Activated CD8-positive, alpha-beta memory T cell treated with anti-CD3 and anti-CD28 coated beads, Interleukin-2, amount 10 ng/mL, durations not matched to agents 7 days and 5 days (primary cell): ENCODE results near the gene SFTPB. TPM values are rescaled to one million over a fixed set of nuclear protein-coding genes. Genes with fewer than 3 reads are reported as not detected.
A peak's percentile ranks its signal among the peaks of the same experiment; 100 is the strongest.
"Not testable (repeated sequence)": the region's sequence is repeated elsewhere in the genome, so short reads cannot be mapped to it uniquely, and the experiment has no call there.

Experiments used
- ATAC-seq: fragments of 150-1000 bp; cut with Tn5 transposase; one replicate; pipeline ENCODE4 v1.10.0; 2021; ENCODE audit warnings: moderate library complexity
- CTCF ChIA-PET: fragments of 350-600 bp; sonication (Branson Sonifier 250); formaldehyde crosslinking; loops from one replicate; lab custom pipeline; 2021; ENCODE audit warnings: antibody characterized with exemption; lab: Charles Lee
- DNase-seq: peaks from one replicate; pipeline ENCODE4 v3.0.0-alpha.2; 2020
- H3K27ac Mint-ChIP-seq: one replicate; pipeline ENCODE4 v1.8.0; 2021; ENCODE audit warnings: mild to moderate bottlenecking, mixed read lengths
- H3K27me3 Mint-ChIP-seq: one replicate; pipeline ENCODE4 v1.8.0; 2021; ENCODE audit warnings: mixed read lengths
- H3K36me3 Mint-ChIP-seq: one replicate; pipeline ENCODE4 v1.8.0; 2021; ENCODE audit warnings: mild to moderate bottlenecking, mixed read lengths
- H3K4me1 Mint-ChIP-seq: one replicate; pipeline ENCODE4 v1.8.0; 2021; ENCODE audit warnings: mixed read lengths
- H3K4me3 Mint-ChIP-seq: one replicate; pipeline ENCODE4 v1.8.0; 2021; ENCODE audit warnings: mild to moderate bottlenecking, moderate library complexity, mixed read lengths
- H3K9me3 Mint-ChIP-seq: one replicate; pipeline ENCODE4 v1.8.0; 2022; ENCODE audit warnings: low read depth, mixed read lengths
- total RNA-seq, 2 experiments: library from RNA; stranded (reverse); gene quantifications; one replicate each; pipeline ENCODE4 v1.2.3, GENCODE V29; 2021

Gene SFTPB
- total RNA-seq, 2 experiments from 2014 or later, result not detected

DNA sequence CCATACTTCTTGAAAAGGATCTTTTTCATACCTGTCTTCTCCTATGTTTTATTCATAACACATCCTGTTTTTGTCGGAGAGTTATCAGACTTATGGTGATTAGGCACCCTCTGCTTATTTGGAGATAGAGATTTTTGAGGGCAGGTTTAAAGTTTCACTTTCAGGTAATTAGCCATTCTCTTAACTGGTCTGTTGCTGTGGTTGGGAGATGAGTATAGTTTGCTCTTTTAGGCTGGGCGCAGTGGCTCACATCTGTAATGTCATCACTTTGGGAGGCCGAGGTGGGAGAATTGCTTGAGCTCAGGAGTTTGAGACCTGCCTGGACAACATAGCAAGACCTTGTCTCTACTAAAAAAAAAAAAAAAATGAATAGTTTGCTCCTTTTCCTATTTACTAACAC lies 25.3 kb downstream of the SFTPB start:
- CTCF ChIA-PET, result interaction anchor here (0.9 to 1.6 kb wide), 4 partner anchors 8 to 86 kb away, joined by 3 to 4 read pairs (median 3); no protein-coding TSS in a partner anchor
- no peaks in the 10 kb centered on the region for H3K27me3 Mint-ChIP-seq
- ATAC-seq, result peak; percentile 90
- H3K36me3 Mint-ChIP-seq, result peaks cover 64% of the 10 kb centered on the region
- peak; percentile 59 for DNase-seq
- H3K4me1 Mint-ChIP-seq, result peaks cover 23% of the 10 kb centered on the region
- no peaks in the 10 kb centered on the region for H3K9me3 Mint-ChIP-seq
- no peak overlapping the region for H3K4me3 Mint-ChIP-seq
- peak overlapping the region; percentile 82 for H3K27ac Mint-ChIP-seq

DNA sequence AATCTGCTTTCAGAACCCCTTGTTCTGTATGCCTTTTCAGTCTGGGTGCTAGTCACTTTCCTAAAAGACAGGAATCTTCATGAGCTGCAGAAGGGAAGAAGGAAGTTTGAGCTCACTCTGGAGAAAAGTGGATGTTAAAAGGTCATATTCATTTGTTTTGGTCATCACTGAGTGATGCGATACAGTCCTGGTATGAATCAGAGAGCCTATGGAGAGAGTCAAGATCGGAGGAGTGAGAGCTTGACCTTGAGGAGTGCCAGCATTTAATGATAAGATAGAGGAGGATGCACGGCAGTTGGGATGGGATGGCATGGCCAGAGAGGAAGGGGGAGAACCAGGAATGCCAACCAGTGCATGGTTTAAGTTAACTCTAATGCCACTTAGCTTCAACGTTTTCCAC lies 32.4 kb downstream of the SFTPB start:
- H3K4me1 Mint-ChIP-seq, result peaks cover 13% of the 10 kb centered on the region
- H3K27ac Mint-ChIP-seq, result no peak overlapping the region
- H3K9me3 Mint-ChIP-seq, result no peaks in the 10 kb centered on the region
- peaks cover 62% of the 10 kb centered on the region for H3K36me3 Mint-ChIP-seq
- ATAC-seq (no peak), DNase-seq (no peak)
- no peak overlapping the region for H3K4me3 Mint-ChIP-seq
- no peaks in the 10 kb centered on the region for H3K27me3 Mint-ChIP-seq
- CTCF ChIA-PET, result interaction anchor here (0.8 to 3.4 kb wide), 12 partner anchors 8 to 254 kb away, joined by 3 to 28 read pairs (median 4); no protein-coding TSS in a partner anchor

DNA sequence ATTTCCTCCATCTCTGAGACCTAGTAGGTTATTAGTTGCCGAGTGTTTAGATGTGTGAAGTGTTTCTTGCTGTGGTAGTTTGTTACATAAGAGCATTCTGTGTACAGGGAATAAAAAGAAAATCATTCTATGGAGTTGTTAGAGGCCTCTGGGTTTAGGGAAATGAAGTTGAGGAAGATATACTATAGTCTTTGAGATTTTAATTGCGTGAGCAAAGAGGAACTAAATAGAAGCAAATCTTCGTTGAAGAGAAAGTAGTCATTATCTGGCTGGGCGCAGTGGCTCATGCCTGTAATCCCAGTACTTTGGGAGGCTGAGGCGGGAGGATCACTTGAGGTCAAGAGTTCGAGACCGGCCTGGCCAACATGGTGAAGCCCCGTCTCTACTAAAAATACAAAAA lies 33.0 kb downstream of the SFTPB start:
- Mint-ChIP-seq H3K27me3 (no peaks in the 10 kb centered on the region), H3K4me3 (no peak overlapping the region), H3K27ac (no peak overlapping the region), H3K36me3 (peaks cover 65% of the 10 kb centered on the region), H3K4me1 (peaks cover 15% of the 10 kb centered on the region), H3K9me3 (no peaks in the 10 kb centered on the region)
- CTCF ChIA-PET, result interaction anchor here (0.6 to 1.7 kb wide), 7 partner anchors 8 to 357 kb away, joined by 3 to 5 read pairs (median 3); no protein-coding TSS in a partner anchor
- no peak for DNase-seq
- no peak for ATAC-seq

DNA sequence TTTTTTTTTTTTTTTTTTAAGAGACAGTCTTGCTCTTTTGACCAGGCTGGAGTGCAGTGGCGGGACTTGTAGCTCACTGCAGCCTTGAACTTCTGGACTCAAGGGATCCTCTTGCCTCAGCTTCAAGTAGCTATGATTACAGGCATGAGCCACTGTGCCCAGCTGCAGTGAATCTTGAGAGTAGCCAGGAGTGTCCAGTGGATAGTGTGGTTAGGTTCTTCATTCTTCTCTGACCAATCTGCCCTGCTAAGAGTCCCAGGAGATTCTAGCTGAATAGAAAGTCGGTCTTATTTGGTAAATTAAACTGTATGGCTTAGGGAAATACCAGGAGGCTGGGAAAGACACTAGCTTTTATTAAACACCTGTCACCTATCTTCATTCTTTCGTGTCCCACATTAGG lies 36.7 kb downstream of the SFTPB start:
- CTCF ChIA-PET, result interaction anchor here (0.9 kb wide), 1 partner anchor 29 kb away, joined by 3 read pairs; no protein-coding TSS in a partner anchor
- Mint-ChIP-seq H3K36me3 (peaks cover 55% of the 10 kb centered on the region), H3K9me3 (no peaks in the 10 kb centered on the region), H3K27ac (no peak overlapping the region), H3K4me3 (no peak overlapping the region), H3K27me3 (no peaks in the 10 kb centered on the region), H3K4me1 (peaks cover 24% of the 10 kb centered on the region)
- no peak for ATAC-seq
- DNase-seq, result no peak

DNA sequence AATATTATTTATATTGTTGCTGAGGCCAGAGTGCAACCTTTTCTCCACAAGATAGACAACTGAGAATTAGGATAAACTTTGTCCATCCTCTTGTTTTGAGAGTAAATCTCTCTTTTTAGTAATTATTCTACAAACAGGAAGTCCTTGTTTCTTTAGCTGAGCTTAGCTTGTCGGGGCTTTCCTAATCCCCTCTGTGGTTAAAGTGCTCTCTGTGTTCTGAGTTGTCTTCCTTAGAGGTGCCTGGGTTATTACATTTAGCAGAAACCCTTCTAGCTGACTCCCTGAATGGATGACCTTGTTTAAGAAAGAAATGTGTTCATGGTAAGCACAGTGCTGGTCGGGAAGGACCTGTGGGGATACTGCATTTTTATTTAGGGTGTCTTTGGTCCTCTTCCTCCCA lies 39.3 kb downstream of the SFTPB start:
- no peak for DNase-seq
- CTCF ChIA-PET, result interaction anchor here (1.5 to 3.0 kb wide), 2 partner anchors 8 to 101 kb away, joined by 4 to 25 read pairs; no protein-coding TSS in a partner anchor

DNA sequence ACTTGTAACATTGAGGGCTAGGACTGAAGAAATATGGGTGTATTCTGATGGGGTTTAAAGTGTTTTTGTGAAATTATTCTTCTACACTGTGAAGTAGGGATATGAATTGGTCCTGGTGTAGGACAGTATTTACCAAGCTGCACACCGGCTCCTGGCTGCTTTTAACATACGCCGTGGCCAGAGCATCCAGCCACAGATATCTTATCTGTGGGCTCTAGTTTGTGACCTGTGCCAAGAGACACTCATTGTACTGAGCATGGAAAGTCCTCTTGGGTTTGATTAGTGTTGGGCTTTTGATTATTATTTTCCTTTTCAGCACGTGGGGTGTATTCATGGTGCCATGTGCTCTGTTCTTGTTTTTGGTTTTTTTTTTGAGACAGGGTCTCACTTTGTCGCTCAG lies 44.0 kb downstream of the SFTPB start:
- Mint-ChIP-seq H3K9me3 (no peaks in the 10 kb centered on the region), H3K27me3 (no peaks in the 10 kb centered on the region), H3K36me3 (peaks cover 53% of the 10 kb centered on the region), H3K4me1 (peaks cover 23% of the 10 kb centered on the region), H3K27ac (no peak overlapping the region), H3K4me3 (no peak overlapping the region)
- CTCF ChIA-PET, result interaction anchor here (2.4 kb wide), 1 partner anchor 13 kb away, joined by 11 read pairs; no protein-coding TSS in a partner anchor
- DNase-seq (no peak), ATAC-seq (no peak)

More for the DNA sequence above, 39.3 kb downstream of the SFTPB start:
- H3K27me3 Mint-ChIP-seq, result no peaks in the 10 kb centered on the region
- peak; percentile 82 for ATAC-seq
- H3K36me3 Mint-ChIP-seq, result peaks cover 64% of the 10 kb centered on the region
- H3K27ac Mint-ChIP-seq, result peak overlapping the region; percentile 81
- no peaks in the 10 kb centered on the region for H3K9me3 Mint-ChIP-seq
- peaks cover 21% of the 10 kb centered on the region for H3K4me1 Mint-ChIP-seq
- H3K4me3 Mint-ChIP-seq, result no peak overlapping the region

DNA sequence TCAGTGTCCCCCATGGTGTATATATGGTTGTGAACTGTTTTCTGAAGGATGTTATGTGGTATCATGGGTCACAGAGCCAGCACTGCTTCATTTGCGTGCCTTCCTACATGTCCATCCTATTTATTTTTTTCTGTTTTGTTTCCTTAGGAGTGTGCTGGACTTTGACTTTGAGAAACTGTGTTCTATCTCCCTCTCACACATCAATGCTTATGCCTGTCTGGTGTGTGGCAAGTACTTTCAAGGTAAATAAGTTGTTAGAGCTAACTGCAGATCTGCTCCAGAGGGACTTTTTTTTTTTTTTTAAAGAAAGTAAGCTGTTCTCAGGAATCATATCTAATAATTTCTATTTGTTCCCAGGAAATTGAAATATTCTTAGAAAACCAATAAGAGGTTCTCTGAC lies 46.7 kb downstream of the SFTPB start:
- peaks cover 26% of the 10 kb centered on the region for H3K4me1 Mint-ChIP-seq
- peaks cover 52% of the 10 kb centered on the region for H3K36me3 Mint-ChIP-seq
- CTCF ChIA-PET, result interaction anchor here (0.5 to 4.8 kb wide), 3 partner anchors 13 to 58 kb away, joined by 3 to 30 read pairs (median 5); no protein-coding TSS in a partner anchor
- H3K27me3 Mint-ChIP-seq, result no peaks in the 10 kb centered on the region
- DNase-seq (no peak), ATAC-seq (no peak)
- H3K9me3 Mint-ChIP-seq, result no peaks in the 10 kb centered on the region
- no peak overlapping the region for H3K4me3 Mint-ChIP-seq
- H3K27ac Mint-ChIP-seq, result no peak overlapping the region

DNA sequence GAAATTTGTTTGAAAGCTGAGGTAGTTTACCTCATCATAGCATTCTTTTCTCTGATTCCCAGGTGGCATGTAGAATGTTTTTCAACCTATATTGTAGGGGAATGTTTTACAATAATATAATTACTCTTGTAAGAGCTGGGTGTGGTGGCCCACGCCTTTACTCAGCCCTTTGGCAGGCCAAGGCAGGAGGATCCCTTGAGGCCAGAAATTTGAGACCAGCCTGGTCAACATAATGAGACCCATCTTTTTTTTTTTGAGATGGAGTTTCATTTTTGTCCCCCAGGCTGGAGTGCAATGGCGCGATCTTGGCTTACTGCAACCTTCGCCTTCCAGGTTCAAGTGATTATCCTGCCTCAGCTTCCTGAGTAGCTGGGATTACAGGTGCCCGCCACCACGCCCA lies 48.4 kb downstream of the SFTPB start:
- DNase-seq (no peak), ATAC-seq (no peak)
- H3K9me3 Mint-ChIP-seq, result no peaks in the 10 kb centered on the region
- no peaks in the 10 kb centered on the region for H3K27me3 Mint-ChIP-seq
- H3K4me3 Mint-ChIP-seq, result no peak overlapping the region
- CTCF ChIA-PET, result interaction anchor here (4.8 kb wide), 1 partner anchor 18 kb away, joined by 30 read pairs; no protein-coding TSS in a partner anchor
- peak overlapping the region; percentile 59 for H3K27ac Mint-ChIP-seq
- H3K36me3 Mint-ChIP-seq, result peaks cover 36% of the 10 kb centered on the region
- H3K4me1 Mint-ChIP-seq, result peaks cover 36% of the 10 kb centered on the region

DNA sequence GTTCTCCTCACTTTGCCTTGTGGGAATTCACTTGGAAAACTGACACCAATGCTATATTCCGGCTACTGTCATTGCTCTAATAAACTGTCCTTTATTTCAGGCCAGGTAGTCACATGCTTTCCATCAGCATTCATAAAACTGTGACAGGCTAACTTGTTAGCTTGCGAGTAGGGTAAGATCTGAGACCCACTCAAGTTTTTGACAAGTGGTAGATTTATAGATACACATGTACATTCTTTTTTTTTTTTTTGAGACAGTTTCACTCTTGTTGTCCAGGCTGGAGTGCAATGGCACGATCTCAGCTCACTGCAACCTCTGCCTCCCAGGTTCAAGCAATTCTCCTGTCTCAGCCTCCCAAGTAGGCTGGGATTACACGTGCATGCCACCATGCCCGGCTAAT lies 50.3 kb downstream of the SFTPB start:
- not testable (repeated sequence) for DNase-seq, H3K27me3 Mint-ChIP-seq, H3K9me3 Mint-ChIP-seq, ATAC-seq
- peak overlapping the region; percentile 99 for H3K27ac Mint-ChIP-seq
- peaks cover 21% of the 10 kb centered on the region for H3K36me3 Mint-ChIP-seq
- H3K4me3 Mint-ChIP-seq, result peak overlapping the region; percentile 97
- CTCF ChIA-PET, result interaction anchor here (3.9 kb wide), 1 partner anchor 20 kb away, joined by 25 read pairs; no protein-coding TSS in a partner anchor
- H3K4me1 Mint-ChIP-seq, result peaks cover 42% of the 10 kb centered on the region

DNA sequence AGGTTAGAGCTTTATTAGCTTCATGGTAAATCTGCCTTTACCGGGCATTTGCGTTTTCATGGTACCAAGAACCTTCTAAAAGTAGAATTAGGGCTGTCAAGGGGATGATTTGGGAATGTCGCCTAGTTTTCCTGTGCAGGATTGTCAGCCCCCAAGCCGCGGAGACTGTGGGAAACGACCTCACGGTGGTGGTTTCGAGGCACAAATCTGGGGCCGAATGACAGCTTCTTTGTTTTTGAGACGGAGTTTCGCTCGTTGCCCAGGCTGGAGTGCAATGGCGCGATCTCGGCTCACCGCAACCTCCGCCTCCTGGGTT lies 52.6 kb downstream of the SFTPB start:
- H3K27me3 Mint-ChIP-seq, result no peaks in the 10 kb centered on the region
- peaks cover 47% of the 10 kb centered on the region for H3K4me1 Mint-ChIP-seq
- peaks cover 13% of the 10 kb centered on the region for H3K36me3 Mint-ChIP-seq
- CTCF ChIA-PET, result interaction anchor here (1.2 to 3.9 kb wide), 4 partner anchors 11 to 199 kb away, joined by 3 to 25 read pairs (median 5); no protein-coding TSS in a partner anchor
- no peak for DNase-seq
- H3K27ac Mint-ChIP-seq, result peak overlapping the region; percentile 99
- peak overlapping the region; percentile 22 for H3K4me3 Mint-ChIP-seq
- no peak for ATAC-seq
- no peaks in the 10 kb centered on the region for H3K9me3 Mint-ChIP-seq

DNA sequence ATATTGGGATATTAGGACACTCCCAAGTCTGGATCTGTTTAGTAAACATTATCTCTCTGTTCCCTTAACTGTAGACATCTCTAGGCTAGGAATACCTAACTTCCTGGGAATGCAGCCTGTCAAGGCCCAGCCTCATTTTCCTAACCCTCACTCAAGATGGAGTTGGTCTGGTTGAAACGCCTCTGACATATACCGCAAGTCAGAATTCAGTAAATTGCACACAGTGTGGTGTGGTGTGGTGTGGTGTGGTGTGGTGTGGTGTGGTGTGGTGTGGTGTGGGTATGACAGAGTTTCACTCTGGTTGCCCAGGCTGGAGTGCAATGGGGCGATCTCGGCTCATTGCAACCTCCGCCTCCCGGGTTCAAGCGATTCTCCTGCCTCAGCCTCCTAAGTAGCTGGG lies 53.2 kb downstream of the SFTPB start:
- CTCF ChIA-PET, result interaction anchor here (1.4 to 3.9 kb wide), 2 partner anchors 10 to 23 kb away, joined by 3 to 25 read pairs; no protein-coding TSS in a partner anchor
- peak overlapping the region; percentile 34 for H3K27ac Mint-ChIP-seq

DNA sequence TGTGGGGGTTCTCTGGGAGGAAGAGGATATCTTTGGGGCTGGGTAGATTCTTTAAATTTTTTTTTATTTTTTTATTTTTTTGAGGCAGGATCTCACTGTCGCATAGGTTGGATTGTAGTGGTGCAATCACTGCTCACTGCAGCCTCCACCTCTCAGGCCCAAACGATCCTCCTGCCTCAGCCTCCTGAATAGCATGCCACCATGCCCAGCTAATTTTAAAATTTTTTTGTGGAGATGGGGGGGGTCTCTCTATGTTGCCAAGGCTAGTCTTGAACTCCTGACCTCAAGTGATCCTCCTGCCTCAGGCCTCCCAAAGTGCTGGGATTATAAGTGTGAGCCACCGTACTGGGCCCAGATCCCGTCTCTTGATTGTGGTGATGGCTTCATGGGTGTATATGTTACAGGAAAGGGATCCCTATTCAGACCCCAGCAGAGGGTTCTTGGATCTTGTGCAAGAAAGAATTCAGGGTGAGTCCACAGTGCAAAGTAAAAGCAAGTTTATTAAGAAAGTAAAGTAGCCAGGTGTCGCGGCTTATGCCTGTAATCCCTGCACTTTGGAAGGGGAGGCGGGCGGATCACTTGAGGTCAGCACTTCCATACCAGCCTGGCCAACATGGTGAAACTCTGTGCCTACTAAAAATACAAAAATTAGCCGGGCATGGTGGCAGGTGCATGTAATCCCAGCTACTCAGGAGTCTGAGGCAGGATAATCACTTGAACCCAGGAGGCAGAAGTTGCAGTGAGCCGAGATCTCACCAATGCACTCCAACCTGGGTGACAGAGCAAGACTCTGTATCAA lies 54.1 kb downstream of the SFTPB start:
- peaks cover 13% of the 10 kb centered on the region for H3K36me3 Mint-ChIP-seq
- no peak for DNase-seq
- peak overlapping the region; percentile 52 for H3K27ac Mint-ChIP-seq
- CTCF ChIA-PET, result no interaction called here
- H3K27me3 Mint-ChIP-seq, result no peaks in the 10 kb centered on the region
- ATAC-seq, result no peak
- peak overlapping the region; percentile 23 for H3K4me3 Mint-ChIP-seq
- H3K4me1 Mint-ChIP-seq, result peaks cover 48% of the 10 kb centered on the region
- no peaks in the 10 kb centered on the region for H3K9me3 Mint-ChIP-seq

More for the DNA sequence above, 53.2 kb downstream of the SFTPB start:
- not testable (repeated sequence) for ATAC-seq, H3K4me3 Mint-ChIP-seq, DNase-seq, H3K9me3 Mint-ChIP-seq, H3K27me3 Mint-ChIP-seq
- peaks cover 50% of the 10 kb centered on the region for H3K4me1 Mint-ChIP-seq
- peaks cover 16% of the 10 kb centered on the region for H3K36me3 Mint-ChIP-seq

DNA sequence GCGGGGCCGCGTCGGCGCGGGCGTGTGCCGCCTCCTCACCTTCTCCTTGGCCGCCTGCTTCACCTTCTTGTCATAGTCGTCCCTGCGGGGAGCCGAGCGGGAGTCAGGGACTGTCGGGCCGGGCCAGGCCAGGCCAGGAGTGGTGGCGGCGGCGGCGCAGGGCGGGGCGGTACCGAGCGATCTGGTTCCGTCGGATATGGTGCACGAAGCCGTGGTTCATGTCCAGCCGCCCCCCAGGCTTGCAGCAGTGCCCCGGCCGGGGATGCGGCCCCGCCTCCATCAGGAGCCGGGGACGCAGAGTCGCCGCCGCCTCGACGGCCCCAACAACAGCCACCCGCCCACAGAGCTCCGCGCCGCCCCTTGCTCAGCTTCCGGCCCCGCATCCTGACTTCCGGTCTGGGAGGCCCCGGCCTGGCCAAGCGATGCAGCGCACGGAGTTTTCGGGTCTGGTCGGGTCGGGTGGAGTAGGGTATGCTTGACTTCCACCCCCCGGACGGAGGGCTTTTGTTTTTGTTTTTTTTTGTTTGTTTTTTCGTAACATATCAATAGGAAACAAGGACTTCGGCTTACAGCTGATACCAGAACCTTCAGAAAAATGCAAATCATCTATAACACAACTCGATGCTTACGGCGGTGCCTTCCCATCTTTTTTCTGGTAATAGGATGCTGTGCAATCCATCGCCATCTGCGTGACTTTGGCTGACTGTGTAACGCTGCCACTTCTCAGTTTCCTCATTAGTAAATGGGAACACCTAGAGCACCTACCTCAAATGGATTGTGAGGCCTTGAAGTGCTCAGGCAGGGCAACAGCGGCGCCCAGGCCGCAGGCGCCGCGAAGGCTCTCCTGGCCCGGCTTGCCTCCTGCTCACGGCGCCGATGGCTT lies 56.1 kb downstream of the SFTPB start, which contains the start of gene C2orf68:
TSS of gene C2orf68 (minus strand) at position 362 of the 883 bp plus-strand sequence. CDS start at position 280, 82 bp downstream.
- H3K27ac Mint-ChIP-seq, result peak within 1 kb of the TSS; percentile 87
- peak within 1 kb of the TSS; percentile 87 for H3K4me3 Mint-ChIP-seq
- DNase-seq (peak; percentile 93), ATAC-seq (peak; percentile 81)
- H3K9me3 Mint-ChIP-seq, result no peaks in the 10 kb centered on the region
- peaks cover 18% of the 10 kb centered on the region for H3K36me3 Mint-ChIP-seq
- H3K27me3 Mint-ChIP-seq, result no peaks in the 10 kb centered on the region
- peaks cover 34% of the 10 kb centered on the region for H3K4me1 Mint-ChIP-seq
- CTCF ChIA-PET, result interaction anchor here (1.0 to 1.6 kb wide), 4 partner anchors 10 to 56 kb away, joined by 4 to 5 read pairs (median 4); partner anchors contain the start of gene RNF181
